GM21423 (cell line): ENCODE results near the gene CTSS.
"Not testable (repeated sequence)": the region's sequence is repeated elsewhere in the genome, so short reads cannot be mapped to it uniquely, and the experiment has no call there.

ENCODE experiments used
- ATAC-seq: cut with Tn5 transposase; IDR thresholded peaks from one replicate; pipeline ENCODE4 v1.9.1; 2021; ENCODE audit warnings: mild to moderate bottlenecking, moderate library complexity; ENCODE audit not compliant: unreplicated experiment

Gene CTSS

GRCh38 chr1:150775931-150776505 lies 10.4 kb upstream of the CTSS start:
- ATAC-seq: not testable (repeated sequence)

GRCh38 chr1:150775276-150775675 lies 9.7 kb upstream of the CTSS start:
- no peak for ATAC-seq

DNA sequence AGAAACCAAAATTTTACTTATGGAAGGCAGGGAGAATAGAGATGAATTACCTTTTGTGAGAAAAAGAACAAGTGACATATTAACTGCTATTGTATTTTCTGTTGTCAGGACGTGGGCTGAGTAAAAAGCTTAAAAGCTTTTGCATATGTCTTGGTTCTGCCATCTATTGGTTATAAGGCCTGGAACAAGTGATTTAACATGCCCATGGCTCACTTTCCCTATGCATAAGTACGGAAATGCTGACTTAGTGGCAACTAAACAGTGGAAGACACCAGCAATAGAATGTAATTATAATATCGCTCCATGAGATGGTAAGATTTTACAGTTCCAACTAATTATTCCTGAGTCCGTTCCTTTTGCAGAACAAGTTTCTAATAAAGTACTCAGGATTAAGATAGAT lies 6.7 kb upstream of the CTSS start:
- no peak for ATAC-seq

DNA sequence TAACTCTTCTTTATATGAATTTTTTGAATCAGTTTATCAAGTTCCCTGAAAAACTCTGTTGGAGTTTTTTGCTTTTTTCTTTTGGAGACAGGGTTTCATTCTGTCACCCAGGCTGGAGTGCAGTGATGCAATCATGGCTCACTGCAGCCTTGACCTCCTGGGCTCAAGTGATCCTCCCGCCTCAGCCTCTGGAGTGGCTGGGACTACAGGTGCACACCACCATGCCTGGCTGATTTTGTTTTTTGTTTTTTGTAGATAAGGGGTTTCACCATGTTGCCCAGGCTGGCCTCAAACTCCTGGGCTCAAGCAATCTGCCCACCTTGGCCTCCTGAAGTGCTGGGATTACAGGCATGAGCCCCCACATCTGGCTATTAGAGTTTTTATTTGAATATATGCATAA lies 2.1 kb upstream of the CTSS start:
- not testable (repeated sequence) for ATAC-seq

- not testable (repeated sequence) for ATAC-seq
These were observed 361 bp upstream of the CTSS start for GRCh38 chr1:150765977-150766301.

DNA sequence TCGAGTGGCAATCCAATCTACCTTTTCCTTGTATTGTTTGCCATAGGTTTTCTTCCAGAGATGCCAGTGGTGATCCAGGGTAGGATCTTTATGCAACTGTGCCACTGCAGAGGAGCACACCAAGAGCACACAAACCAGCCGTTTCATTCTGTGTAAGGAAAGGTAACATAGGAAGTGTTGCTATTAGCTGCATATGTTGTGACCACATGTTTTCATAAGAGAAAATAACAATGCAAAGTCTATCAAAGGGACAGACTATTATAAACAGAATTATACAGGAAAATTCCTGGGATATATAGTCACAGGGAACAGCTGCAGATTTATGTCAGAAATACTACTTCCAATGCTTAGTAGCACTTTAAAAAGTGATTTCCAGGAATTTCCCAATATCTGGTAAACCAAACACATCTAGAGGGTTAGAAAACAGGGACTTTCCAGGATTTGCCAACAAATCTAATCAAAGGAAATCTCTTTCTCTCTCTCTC lies 919 bp downstream of the CTSS start:
- no peak for ATAC-seq

DNA sequence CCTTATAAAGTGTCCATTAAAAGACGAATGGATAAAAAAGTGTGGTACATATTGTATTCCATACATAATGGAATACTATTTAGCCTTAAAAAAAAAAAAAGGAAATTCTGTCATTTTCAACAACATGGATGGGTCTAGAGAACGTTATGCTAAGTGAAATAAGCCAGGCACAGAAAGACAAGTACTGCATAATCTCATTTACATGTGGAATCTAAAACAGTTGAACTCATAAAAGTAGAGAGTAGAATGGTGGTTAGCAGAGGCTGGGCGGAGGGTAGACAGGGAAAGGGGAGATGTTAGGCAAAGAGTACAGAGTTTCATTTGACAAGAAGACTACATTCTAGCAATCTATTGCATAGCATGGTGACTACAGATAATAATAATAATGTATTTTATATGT lies 2.6 kb downstream of the CTSS start:
- no peak for ATAC-seq

GRCh38 chr1:150762552-150762951 lies 3.0 kb downstream of the CTSS start:
- ATAC-seq: no peak

GRCh38 chr1:150761801-150762200 lies 3.8 kb downstream of the CTSS start:
- ATAC-seq: no peak

- no peak for ATAC-seq
These were observed 5.6 kb downstream of the CTSS start for GRCh38 chr1:150760013-150760412.

GRCh38 chr1:150753416-150753815 lies 12.2 kb downstream of the CTSS start:
- ATAC-seq: no peak

DNA sequence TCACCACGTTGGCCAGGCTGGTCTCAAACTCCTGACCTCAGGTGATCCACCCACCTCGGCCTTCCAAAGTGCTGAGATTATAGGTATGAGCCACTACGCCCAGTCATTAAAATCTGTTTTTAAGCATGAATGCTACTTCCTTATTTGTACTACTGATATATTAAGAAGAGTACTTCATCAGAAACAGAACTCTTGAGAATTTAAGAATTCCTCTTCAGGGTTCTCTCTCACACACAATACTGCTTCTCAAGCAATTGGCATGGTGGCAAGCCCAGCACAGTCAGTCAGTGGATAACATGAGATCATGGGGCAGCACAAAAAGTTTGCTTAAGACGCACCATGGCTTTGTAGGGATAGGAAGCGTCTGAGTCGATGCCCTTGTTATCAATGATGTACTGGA lies 14.1 kb downstream of the CTSS start:
- no peak for ATAC-seq

DNA sequence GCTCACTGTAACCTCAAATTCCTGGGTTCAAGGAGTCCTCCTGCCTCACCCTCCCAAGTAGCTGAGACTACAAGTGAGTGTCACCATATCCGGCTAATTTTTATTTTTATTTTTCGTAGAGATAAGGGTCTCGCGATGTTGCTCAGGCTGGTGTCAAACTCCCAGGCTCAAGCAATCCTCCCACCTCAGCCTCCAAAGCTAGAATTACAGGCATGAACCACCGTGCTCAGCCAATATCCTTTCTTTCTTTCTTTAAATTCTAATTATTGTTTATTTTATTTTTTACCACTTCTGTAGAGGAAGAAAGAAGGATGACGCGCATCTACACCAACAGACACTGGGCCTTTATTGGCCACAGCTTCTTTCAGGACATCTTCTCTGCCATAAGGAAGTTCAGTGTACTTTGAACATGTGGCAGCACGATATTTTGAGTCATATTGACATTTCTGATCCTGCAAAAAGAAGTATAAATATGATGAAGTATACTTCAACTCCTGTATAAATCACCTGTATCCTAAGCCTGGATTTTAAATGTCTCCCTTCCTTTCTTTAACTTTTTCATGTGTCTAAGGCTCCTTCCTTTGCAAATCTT lies 15.8 kb downstream of the CTSS start:
- ATAC-seq: no peak

DNA sequence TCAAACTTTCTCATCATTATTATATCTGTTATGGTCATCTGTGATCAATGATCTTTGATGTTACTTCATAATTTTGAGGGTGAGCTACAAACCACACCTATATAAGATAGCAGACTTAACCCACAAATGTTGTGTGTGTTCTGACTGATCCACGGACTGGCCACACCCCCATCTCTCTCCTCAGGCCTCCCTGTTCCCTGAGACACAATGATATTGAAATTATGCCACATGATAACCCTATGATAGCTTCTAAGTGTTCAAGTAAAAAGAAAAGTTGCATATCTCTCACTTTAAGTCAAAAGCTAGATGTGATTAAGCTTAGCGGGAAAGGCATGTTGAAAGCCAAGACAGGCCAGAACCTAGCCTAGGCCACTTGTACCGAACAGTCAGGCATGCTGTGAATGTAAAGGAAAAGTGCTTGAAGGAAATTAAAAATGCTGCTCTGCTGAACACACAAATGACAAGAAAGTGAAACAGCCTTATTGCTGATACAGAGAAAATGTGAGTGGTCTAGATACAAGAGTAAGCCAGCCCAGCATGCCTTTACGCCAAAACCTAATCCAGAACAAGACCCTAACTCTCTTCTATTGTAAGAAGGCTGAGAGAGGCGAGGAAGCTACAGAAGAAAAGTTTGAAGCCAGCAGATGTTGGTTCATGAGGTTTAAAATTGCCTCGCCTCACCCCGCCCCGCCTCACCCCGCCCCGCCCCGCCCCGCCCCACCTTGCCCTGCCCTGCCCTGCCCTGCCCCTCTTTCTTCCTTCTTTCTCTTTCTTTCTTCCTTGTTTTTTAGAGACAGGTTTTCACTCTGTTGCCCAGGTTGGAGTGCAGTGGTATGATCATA lies 16.5 kb downstream of the CTSS start:
- no peak for ATAC-seq

DNA sequence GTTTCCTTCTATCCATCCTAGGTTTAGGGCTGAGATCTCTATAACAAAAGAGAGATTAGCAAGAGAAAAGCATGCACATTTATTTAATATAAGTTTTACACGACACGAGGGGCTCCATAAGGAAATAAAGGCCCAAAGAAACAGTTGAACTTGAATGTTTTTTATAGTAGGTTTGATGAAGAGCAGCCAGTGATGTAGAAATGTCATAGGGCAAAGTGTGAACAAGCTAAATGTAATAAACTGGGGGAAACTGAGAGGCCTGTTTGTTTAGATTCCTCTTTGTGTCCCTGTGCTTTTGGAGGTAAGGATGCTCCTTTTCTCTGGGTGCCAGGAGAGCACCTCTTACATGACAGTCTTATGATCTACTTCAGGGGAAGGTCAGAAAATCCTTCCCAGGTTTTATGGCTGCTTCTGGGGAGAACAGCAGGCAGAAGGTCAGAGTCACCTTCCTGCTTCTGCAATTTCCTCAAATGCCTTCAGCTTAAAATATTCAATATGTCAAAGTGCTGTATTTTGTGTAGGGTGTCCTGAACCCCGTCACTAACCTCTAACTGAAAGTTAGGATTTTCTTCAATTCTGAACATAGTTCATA lies 35.4 kb downstream of the CTSS start:
- ATAC-seq: no peak

- ATAC-seq: no peak
These were observed 41.2 kb downstream of the CTSS start for GRCh38 chr1:150724336-150724735.

DNA sequence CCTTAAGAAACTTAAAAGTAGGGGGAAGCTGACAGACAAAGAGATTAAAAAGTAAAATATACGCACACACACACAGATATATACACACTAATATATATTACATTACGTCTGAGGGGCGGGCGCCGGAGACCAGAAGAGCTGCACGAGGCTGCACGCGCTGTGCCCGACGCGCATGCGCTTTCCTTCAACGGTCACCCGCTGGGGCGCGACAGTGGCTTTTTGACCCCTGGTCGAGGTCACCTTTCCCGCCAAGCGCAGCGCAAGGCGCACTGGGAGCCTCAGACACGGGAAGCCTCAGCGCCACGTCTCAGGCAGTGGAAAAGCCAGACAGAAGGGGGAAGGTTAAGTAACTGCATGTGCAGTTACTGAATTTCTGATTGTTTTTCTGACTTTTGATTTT lies 44.9 kb downstream of the CTSS start, which contains the start of gene HORMAD1:
Gene HORMAD1, minus strand, starts transcription at position 193 of the 400 bp plus-strand sequence. CDS start 1,390 bp downstream, outside the sequence.
- no peak for ATAC-seq

DNA sequence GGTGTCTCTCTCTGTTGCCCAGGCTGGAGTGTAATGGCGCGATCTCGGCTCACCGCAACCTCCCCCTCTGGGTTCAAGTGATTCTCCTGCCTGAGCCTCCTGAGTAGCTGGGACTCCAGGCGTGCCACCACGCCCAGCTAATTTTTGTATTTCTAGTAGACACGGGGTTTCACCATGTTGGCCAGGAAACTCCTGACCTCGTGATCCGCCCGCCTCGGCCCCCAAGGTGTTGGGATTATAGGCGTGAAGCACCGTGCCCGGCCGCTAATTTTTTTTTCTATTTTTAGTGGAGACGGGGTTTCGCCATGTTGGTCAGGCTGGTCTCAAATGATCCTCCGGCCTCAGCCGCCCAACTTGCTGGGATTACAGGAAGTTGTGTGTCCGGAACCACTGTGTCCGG lies 45.5 kb downstream of the CTSS start:
- no peak for ATAC-seq

DNA sequence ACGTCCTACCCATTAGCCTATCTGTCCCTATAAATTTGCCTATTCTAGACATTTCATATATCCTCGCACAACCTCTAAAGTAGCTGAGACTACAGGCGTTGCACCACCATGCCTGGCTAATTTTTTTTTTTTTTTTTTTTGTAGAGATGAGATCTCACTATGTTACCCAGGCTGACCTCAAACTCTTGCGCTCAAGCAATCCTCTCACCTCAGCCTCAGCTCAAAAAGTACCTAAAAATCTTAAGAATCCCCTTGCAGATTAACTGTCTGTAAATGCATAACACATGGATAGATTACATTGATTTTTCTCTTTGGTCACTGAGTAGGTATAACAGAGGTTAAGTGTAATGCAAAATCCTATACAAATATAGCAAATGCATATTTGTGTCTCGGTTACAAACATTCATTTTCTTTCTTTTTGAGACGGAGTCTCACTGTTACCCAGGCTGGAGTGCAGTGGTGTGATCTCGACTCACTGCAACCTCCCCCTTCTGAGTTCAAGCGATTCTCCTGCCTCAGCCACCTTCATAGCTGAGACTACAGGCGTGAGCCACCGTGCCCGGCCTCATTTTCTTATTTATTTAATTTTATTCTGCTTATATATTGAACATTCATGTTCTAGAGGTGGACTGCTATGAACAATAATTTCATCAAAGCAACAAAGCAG lies 47.2 kb downstream of the CTSS start:
- ATAC-seq: no peak

DNA sequence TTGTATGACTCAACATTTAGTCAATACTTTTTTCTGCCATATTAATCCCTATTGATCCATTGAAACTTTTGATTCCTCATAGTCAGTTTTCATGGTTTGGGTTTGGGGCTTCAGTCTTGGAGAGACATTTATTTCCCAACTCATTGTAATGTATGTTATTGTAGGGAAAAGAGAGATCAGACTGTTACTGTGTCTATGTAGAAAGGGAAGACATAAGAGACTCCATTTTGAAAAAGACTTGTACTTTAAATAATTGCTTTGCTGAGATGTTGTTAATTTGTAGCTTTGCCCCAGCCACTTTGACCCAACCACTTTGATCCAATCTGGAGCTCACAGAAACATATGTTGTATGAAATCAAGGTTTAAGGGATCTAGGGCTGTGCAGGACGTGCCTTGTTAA lies 56.5 kb downstream of the CTSS start:
- not testable (repeated sequence) for ATAC-seq

DNA sequence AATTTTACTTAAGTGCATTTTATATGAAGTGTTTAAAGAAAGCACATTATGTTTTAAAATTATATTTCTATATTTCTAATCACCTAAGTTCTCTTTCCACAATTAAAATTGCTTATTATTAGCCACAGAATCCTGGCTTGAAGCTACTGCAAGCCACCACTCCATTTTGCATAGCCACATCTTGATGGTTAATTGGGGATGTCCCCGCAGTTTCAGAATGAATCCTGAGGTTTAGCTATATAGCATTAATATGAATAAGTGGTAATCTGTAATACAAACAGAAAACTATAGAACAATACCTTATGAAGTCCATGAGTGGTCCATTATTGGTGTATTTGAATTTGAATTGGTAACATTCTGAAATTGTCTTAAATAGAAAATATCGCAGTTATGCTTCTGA lies 57.0 kb downstream of the CTSS start:
- ATAC-seq: no peak
